GM18517 (cell line): ENCODE data around the gene RNF224.
"Not testable (repeated sequence)": the region's sequence is repeated elsewhere in the genome, so short reads cannot be mapped to it uniquely, and the experiment has no call there.

Experiments used
- ATAC-seq: cut with Tn5 transposase; IDR thresholded peaks from one replicate; pipeline ENCODE4 v1.9.1; 2021; ENCODE audit warnings: mild to moderate bottlenecking, moderate library complexity; ENCODE audit not compliant: unreplicated experiment

The RNF224 gene

GRCh38 chr9:137236936-137237421 lies 9.7 kb downstream of the RNF224 start:
- no peak for ATAC-seq

DNA sequence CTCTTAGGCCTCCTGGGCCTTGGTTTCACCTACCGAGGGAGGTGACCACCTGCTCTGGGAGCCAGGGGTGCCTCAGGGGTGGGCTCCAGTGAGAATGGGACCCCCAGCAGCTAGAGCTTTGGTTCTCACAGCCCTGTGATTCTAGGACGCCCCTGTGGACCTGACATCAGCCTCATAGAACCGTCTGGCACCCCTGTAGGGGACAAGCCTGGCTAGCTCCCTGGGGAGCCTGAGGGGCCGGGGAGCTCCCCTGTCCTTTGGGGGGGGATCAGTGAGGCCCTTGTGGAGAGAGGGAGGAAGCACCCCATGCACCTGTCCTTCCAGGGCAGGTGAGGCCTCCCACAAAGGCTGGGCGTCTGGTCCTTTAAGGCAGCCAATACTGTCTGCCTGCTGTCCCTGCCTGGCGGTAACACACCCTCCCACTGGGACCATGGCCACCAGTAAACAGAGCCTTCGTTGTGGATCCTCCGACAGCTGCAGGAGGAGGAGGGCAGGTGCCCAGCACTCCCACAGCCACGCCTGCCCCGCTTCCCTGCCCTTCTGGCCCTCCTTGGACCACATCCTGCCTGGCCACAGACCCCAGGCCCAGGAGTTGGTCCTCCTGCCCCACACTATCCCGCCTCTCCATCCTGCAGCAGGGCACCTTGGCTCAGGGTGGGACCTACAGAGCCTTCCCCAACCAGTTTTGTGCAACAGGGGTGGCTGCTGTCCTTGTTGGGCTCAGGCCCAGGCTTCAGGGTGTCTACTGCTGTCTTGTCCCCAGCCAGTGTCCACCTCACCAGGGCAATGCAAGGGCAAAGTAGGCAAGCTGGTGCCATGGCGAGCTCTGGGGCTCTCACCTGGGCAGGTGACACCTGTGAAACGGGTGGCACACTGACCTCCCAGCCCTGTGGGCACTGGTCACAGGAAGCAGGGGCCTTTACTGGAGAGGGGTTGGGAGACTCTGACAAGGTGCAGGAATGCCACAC lies 10.7 kb downstream of the RNF224 start:
- ATAC-seq = no peak

DNA sequence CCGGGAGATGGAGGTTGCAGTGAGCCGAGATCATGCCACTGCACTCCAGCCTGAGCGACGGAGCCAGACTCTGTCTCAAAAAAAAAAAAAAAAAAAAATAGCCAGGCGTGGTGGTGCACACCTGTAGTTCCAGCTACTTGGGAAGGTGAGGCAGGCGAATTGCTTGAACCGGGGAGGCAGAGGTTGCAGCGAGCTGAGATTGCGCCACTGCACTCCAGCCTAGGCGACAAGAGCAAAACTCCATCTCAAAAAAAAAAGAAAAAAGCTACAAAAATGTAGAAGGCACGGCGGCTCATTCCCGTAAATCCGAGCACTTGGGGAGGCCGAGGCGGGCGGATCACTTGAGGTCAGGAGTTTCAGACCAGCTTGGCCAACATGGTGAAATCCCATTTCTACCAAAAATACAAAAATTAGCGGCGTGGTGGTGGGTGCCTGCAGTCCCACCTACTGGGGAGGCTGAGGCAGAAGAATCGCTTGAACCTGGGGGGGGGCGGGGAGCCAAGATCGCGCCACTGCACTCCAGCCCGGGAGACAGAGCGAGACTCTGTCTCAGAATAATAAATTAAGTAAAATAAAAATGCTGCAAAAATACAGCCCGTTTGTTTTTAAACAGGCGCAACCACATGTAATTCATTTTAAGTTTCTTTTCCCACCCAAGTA lies 12.4 kb downstream of the RNF224 start:
- not testable (repeated sequence) for ATAC-seq

DNA sequence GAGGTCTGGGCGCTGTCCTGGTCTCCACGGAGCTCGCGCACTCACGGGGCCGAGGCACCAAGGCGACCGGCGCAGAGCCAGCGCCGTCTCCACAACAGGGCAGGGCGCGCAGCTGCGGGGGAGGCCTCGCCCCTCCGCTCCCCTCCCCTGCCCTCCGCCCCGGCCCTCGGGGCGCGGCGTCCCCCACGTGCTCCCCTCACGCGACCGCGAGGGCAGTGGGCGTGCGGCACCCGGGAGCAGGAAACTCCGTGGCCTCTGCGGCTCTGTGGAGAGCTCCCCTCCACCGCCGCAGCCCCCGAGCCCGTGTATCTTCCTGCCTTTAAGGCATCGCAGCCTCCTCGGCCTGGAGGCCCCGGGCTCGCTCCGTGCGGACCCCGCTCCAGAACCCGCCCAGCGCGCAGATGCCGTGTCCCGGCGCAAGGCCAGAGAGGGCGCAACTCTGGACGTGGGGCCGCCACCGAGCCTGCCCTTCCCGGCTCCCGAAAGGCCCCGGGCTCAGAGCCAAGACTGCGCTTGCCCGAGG lies 13.1 kb downstream of the RNF224 start:
- peak; percentile 14 for ATAC-seq

DNA sequence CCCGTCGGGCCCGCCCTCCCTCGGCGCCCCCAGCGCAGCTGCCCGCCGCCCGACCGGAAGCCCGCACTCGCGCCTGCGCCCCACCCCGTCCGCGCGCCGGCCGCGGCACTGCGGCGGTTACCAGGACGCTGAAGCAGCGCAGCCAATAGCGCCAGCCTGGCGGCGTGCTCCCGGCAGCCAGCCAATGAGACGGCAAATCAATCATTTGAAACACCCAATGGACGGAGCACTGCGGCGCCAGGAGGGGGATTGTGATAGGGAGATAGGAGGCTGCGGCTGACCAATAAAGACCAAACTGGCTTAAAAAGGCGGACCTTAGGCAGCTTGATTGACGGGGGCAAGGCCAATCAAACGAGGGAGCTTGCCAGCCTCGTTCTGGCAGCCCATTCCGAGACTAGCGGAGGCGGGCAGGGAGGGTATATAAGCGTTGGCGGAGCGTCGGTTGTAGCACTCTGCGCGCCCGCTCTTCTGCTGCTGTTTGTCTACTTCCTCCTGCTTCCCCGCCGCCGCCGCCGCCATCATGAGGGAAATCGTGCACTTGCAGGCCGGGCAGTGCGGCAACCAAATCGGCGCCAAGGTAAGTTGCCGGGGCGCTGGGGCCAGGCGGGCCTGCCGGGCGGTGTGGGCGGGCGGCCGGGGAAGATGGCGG lies 13.7 kb downstream of the RNF224 start, which contains the start of gene TUBB4B:
TSS of gene TUBB4B (plus strand) at position 447 of the 649 bp plus-strand sequence. CDS start at position 521, 74 bp downstream.
- peak; percentile 76 for ATAC-seq

GRCh38 chr9:137241490-137242268 lies 14.4 kb downstream of the RNF224 start:
- no peak for ATAC-seq

DNA sequence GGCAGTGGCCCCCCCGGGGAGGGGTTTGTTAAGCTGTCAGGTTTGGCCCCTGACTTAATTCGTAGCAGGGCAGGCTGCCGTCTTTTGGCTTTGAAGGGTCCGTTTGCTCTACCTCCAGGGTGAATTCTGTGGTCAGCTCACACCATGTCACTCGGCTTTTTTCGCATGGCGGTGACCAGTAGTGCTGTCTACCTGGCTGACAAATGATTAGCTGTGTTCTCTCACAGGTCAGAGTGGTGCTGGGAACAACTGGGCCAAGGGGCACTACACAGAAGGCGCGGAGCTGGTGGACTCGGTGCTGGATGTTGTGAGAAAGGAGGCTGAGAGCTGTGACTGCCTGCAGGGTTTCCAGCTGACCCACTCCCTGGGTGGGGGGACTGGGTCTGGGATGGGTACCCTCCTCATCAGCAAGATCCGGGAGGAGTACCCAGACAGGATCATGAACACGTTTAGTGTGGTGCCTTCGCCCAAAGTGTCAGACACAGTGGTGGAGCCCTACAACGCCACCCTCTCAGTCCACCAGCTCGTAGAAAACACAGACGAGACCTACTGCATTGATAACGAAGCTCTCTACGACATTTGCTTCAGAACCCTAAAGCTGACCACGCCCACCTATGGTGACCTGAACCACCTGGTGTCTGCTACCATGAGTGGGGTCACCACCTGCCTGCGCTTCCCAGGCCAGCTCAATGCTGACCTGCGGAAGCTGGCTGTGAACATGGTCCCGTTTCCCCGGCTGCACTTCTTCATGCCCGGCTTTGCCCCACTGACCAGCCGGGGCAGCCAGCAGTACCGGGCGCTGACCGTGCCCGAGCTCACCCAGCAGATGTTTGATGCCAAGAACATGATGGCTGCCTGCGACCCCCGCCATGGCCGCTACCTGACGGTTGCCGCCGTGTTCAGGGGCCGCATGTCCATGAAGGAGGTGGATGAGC lies 15.2 kb downstream of the RNF224 start:
- no peak for ATAC-seq

GRCh38 chr9:137243266-137243625 lies 15.9 kb downstream of the RNF224 start:
- ATAC-seq = not testable (repeated sequence)

DNA sequence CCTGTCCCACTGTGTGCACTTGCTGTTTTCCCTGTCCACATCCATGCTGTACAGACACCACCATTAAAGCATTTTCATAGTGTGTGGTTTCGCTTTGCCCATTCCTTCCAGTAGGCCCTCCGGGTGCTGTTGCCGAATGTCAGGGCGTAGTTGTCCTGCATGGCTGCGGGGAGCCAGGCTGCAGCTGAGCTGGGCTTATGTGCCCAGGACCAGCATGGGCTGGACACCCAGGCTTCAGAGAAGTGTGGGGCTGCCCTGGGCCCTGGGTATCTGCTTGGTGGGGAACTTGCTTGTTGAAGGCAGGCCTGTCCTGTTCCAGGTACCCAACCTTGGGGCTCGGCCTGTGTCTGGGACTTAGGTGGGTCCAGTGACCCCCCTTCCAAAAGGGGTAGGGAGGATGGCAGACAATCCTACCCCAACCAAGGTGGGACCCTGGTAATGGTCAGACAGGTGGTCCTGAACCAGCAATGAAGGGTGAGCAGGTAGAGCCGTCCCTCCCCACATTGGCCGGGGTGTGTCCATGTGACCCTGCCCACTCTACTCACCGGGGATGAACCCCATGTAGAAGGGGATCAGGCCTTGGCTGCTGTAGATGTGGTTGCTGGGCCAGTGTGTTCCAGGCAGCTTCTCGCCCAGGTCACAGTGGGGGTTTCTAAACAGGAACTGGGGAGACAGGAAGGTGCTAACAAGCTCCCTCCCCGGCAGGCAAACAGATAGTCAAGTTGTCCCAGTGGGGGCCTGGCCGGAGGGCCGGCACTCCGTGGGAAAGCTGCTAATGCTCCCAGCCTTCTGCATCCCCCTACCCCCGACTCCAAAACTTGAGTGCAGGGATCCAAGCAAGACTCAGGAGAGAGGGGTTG lies 16.6 kb downstream of the RNF224 start:
- no peak for ATAC-seq

DNA sequence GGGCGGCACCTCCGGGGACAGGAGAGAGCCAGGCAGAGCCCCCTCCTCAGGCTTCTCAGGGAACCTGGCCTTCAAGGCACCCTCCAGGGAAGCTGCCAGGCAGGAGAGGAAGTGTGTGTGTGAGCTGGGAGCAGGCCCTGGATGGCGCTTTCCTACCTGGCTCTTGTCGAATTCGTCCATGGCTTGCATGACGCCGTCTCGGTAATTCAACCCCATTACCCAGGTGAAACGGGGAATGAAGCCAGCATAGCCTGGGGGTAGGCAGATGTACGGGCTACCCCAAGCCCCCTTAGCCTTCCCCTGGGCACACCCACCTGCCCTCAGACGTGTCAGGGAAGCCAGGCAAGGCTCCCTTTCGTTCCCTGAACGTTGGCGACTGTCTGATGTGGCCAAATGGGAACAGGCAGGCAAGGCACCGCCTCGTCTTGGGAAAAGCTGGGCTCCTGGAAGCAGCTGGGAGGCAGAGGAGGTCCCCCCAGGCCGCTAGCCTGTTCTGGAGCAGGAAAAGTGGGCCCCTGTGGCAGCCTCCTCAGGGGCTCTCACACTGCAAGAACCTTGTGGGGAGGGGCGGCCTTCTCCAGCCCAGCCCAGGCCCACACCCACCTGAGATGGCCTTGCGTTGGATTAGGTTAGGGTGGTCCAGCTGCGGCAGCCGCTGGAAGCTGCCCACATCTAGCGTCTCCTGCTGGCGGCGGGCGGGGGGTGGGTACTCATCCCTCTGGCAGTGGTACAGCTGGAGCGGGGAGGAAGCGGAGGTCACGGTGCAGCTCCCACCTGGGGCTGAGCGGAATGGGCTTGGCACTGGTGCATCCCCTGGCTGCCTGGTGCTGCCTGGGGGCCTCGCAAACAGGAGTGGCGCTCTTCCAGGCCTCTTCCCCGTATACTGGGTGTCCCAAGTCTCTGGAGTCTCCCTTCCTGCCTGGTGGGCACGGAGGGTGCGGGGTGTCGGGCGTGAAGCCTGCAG lies 17.5 kb downstream of the RNF224 start:
- no peak for ATAC-seq

GRCh38 chr9:137245450-137246421 lies 18.4 kb downstream of the RNF224 start:
- ATAC-seq = no peak

DNA sequence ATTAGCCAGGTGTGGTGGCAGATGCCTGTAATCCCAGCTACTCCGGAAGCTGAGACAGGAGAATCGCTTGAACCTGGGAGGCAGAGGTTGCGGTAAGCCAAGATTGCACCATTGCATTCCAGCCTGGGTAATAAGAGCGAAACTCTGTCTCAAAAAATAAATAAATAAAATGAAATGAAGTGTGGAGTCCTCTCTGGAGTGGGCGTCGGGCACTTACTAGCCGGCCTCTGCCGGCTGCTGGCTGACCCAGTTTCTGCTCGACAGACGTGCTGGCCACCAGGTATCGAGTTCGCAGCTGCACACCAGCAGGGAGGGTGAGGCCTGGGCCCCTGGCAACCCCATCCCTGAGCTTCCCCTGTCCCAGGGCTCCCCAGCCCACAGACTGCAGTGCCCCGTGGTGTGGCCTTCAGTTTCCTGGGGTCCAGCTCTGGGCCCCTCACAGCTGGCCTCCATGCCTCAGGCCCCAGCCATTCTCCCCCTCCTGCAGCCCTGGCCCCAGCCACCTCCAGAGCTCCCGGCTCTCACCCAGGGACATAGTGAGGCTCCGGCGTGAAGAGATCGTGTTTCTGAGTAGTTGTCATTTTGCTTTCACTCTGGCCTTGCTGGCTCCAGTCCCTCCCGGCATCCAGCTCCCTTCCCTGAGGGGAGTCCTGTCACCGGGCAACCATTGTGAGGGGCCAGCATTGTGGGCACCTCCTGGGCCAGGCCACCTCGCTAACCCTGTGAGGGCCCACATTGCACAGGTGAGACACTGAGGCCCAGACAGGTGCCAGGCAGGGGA lies 20.0 kb downstream of the RNF224 start:
- ATAC-seq = no peak

DNA sequence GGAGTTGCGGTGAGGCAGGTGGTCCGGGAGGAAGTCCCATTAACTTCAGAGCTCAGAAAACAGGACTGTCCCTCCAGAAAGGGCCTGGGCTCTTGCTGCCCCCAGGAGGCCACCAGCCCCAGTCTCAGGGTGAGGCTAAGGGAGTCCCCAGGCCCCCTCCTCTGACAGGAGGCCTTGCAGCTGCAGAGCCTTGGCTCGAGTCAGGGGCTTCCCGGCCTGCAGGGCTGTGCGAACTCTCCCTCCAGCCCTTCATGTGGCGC lies 20.5 kb downstream of the RNF224 start:
- ATAC-seq = no peak

GRCh38 chr9:137250329-137251193 lies 23.3 kb downstream of the RNF224 start:
- no peak for ATAC-seq

- no peak for ATAC-seq
Measured at GRCh38 chr9:137251194-137251461, 23.8 kb downstream of the RNF224 start, which contains the start of gene STPG3. Gene STPG3, plus strand, starts transcription at chr9:137251286. Its CDS starts 1 bp downstream, at chr9:137251287.
